A549 (cell line): Measurements from ENCODE around the gene E2F7. TPM values are rescaled to one million over a fixed set of nuclear protein-coding genes. Genes with fewer than 3 reads are reported as not detected.

Source experiments
- ATAC-seq, 2 experiments: fragments of 200-7000 bp in 1 of 2; fragments of >200 bp in 1 of 2; cut with Nextera tagmentation in 1 of 2; cut with Tn5 transposase in 1 of 2; 3 replicates each; pipeline versions ENCODE4 v1.8.0 to v1.9.1; 2018 to 2020; ENCODE audit warnings: mild to moderate bottlenecking in 1 of 2, moderate library complexity in 1 of 2
- CTCF ChIA-PET: fragments of 300-600 bp; sonication (Branson Sonifier 250); formaldehyde crosslinking; extraction: SDS; loops from one replicate; lab custom pipeline; 2021; ENCODE audit warnings: antibody characterized with exemption, inconsistent platforms; lab: Yijun Ruan, JAX
- POLR2A ChIA-PET: fragments of 350-600 bp; formaldehyde crosslinking; extraction: SDS; loops from one replicate; lab custom pipeline; 2021; ENCODE audit warnings: antibody characterized with exemption, inconsistent platforms; lab: Yijun Ruan, JAX
- DNase-seq, 2 experiments: peaks; one replicate each; pipeline versions ENCODE4 v3.0.0 to v3.0.0-alpha.2; 2011 to 2016; ENCODE audit warnings: low read depth in 1 of 2, low spot score in 1 of 2
- FAIRE-seq: peaks from 2 replicates; lab custom pipeline; 2011; peaks lifted over from hg19 to GRCh38; lab: Jason Lieb, UNC
- H3K27ac ChIP-seq, 2 experiments: fragments of >200 bp; sonication (Bioruptor Twin); formaldehyde crosslinking; 3 replicates each; pipeline ENCODE4 v1.5.1; 2016 to 2017
- H3K4me1 ChIP-seq: fragments of >200 bp; sonication (Bioruptor Twin); formaldehyde crosslinking; 3 replicates; pipeline ENCODE4 v1.6.1; 2016
- H3K4me2 ChIP-seq: fragments of >200 bp; sonication (Bioruptor Twin); formaldehyde crosslinking; 3 replicates; pipeline ENCODE4 v1.6.1; 2016
- H3K4me3 ChIP-seq: fragments of >200 bp; sonication (Bioruptor Twin); formaldehyde crosslinking; 3 replicates; pipeline ENCODE4 v1.5.1; 2016
- H3K9me3 ChIP-seq: fragments of >200 bp; sonication (Bioruptor Twin); formaldehyde crosslinking; 3 replicates; pipeline ENCODE4 v1.6.1; 2016
- ATOH8 ChIP-seq: fragments of 250-450 bp; sonication (Bioruptor Pico); IDR thresholded peaks from 2 replicates; pipeline ENCODE4 v1.5.0; 2020; ENCODE audit warnings: low read depth, mild to moderate bottlenecking, moderate library complexity
- BCL3 ChIP-seq: fragments of >200 bp; sonication (Bioruptor Twin); formaldehyde crosslinking; IDR thresholded peaks from 3 replicates; pipeline ENCODE4 v1.6.1; 2016
- BHLHE40 ChIP-seq: IDR thresholded peaks from 2 replicates; pipeline ENCODE4 v1.6.1; 2012; ENCODE audit warnings: low read depth, low read length, inconsistent platforms
- CBX2 ChIP-seq: fragments of 200-600 bp; sonication (generic); IDR thresholded peaks from 2 replicates; pipeline ENCODE4 v1.6.1; 2016; ENCODE audit warnings: low read depth, mild to moderate bottlenecking, borderline replicate concordance
- CHD2 ChIP-seq: fragments of 150-350 bp; IDR thresholded peaks from 2 replicates; pipeline ENCODE4 v1.6.1; 2014; ENCODE audit warnings: low read length; ENCODE audit not compliant: partially characterized antibody
- E2F6 ChIP-seq: IDR thresholded peaks from 2 replicates; pipeline ENCODE4 v1.6.1; 2012; ENCODE audit warnings: low read depth, borderline replicate concordance
- EP300 ChIP-seq, 2 experiments: fragments of >200 bp; sonication (Bioruptor Twin); formaldehyde crosslinking; IDR thresholded peaks; 2 replicates in 1 of 2; 3 replicates in 1 of 2; pipeline ENCODE4 v1.6.1; 2016 to 2017
- ESRRA ChIP-seq: fragments of 150-350 bp; IDR thresholded peaks from 2 replicates; pipeline ENCODE4 v1.6.1; 2014; ENCODE audit warnings: mild to moderate bottlenecking, low read length, borderline replicate concordance
- FOSB ChIP-seq: fragments of 250-450 bp; sonication (Bioruptor Pico); IDR thresholded peaks from 2 replicates; pipeline ENCODE4 v1.5.0; 2020; ENCODE audit warnings: mild to moderate bottlenecking, moderate library complexity
- HDAC2 ChIP-seq: fragments of 200-600 bp; sonication (generic); IDR thresholded peaks from 2 replicates; pipeline ENCODE4 v1.6.1; 2016
- HEYL ChIP-seq: fragments of 250-450 bp; sonication (Bioruptor Pico); IDR thresholded peaks from 2 replicates; pipeline ENCODE4 v1.8.0; 2021; ENCODE audit warnings: mild to moderate bottlenecking, moderate library complexity
- JUN ChIP-seq, 2 experiments: fragments of >200 bp; sonication (Bioruptor Twin); formaldehyde crosslinking; IDR thresholded peaks; 2 replicates in 1 of 2; 3 replicates in 1 of 2; pipeline ENCODE4 v1.6.1; 2016 to 2017
- KDM1A ChIP-seq: fragments of 200-600 bp; sonication (generic); IDR thresholded peaks from 2 replicates; pipeline ENCODE4 v1.6.1; 2016; ENCODE audit warnings: low read depth, mild to moderate bottlenecking
- MAX ChIP-seq: IDR thresholded peaks from 2 replicates; pipeline ENCODE4 v1.6.1; 2012
- NFE2L2 ChIP-seq: fragments of 150-350 bp; conservative IDR thresholded peaks from 2 replicates; pipeline ENCODE4 v1.6.1; 2014; ENCODE audit warnings: low read length
- NPAS2 ChIP-seq: fragments of 250-450 bp; sonication (Bioruptor Pico); IDR thresholded peaks from 2 replicates; pipeline ENCODE4 v1.8.0; 2022; ENCODE audit warnings: mild to moderate bottlenecking, moderate library complexity, borderline replicate concordance
- PBX3 ChIP-seq: IDR thresholded peaks from 2 replicates; pipeline ENCODE4 v1.6.1; 2012
- POLR2A ChIP-seq: IDR thresholded peaks from 2 replicates; pipeline ENCODE4 v1.6.1; 2012; ENCODE audit warnings: mild to moderate bottlenecking, low read length
- RAD21 ChIP-seq, 2 experiments: fragments of >200 bp in 1 of 2; sonication (Bioruptor Twin) in 1 of 2; formaldehyde crosslinking in 1 of 2; IDR thresholded peaks in 1 of 2; conservative IDR thresholded peaks in 1 of 2; 2 replicates in 1 of 2; 3 replicates in 1 of 2; pipeline ENCODE4 v1.6.1; 2012 to 2018; ENCODE audit warnings: inconsistent platforms in 1 of 2
- RARB ChIP-seq: fragments of 250-450 bp; sonication (Bioruptor Pico); IDR thresholded peaks from 2 replicates; pipeline ENCODE4 v1.8.0; 2021; ENCODE audit warnings: mild to moderate bottlenecking, moderate library complexity
- RCOR1 ChIP-seq: fragments of 150-350 bp; IDR thresholded peaks from 2 replicates; pipeline ENCODE4 v1.6.1; 2014; ENCODE audit warnings: antibody characterized with exemption, low read length, low read depth
- REST ChIP-seq: fragments of 200-600 bp; sonication (generic); IDR thresholded peaks from 2 replicates; pipeline ENCODE4 v1.6.1; 2016; ENCODE audit warnings: antibody characterized with exemption, mild to moderate bottlenecking, moderate library complexity
- RFX5 ChIP-seq: fragments of 450-650 bp; IDR thresholded peaks from 2 replicates; pipeline ENCODE4 v1.7.1; 2014; ENCODE audit warnings: antibody characterized with exemption, mild to moderate bottlenecking, moderate library complexity
- RNF2 ChIP-seq: fragments of 200-600 bp; sonication (generic); IDR thresholded peaks from 2 replicates; pipeline ENCODE4 v1.6.1; 2016; ENCODE audit warnings: low read depth, mild to moderate bottlenecking, antibody characterized with exemption, moderate library complexity, borderline replicate concordance
- SMC3 ChIP-seq: fragments of >200 bp; sonication (Bioruptor Twin); formaldehyde crosslinking; IDR thresholded peaks from 3 replicates; pipeline ENCODE4 v1.6.1; 2018; ENCODE audit warnings: inconsistent platforms
- ZC3H11A ChIP-seq: fragments of 450-650 bp; IDR thresholded peaks from 2 replicates; pipeline ENCODE4 v1.6.1; 2014; ENCODE audit warnings: antibody characterized with exemption, mild to moderate bottlenecking
- ZFP36 ChIP-seq: fragments of 450-650 bp; IDR thresholded peaks from 2 replicates; pipeline ENCODE4 v1.6.1; 2014; ENCODE audit warnings: borderline replicate concordance; ENCODE audit not compliant: partially characterized antibody
- ZSCAN20 ChIP-seq: fragments of 250-450 bp; sonication (Bioruptor Pico); IDR thresholded peaks from 2 replicates; pipeline ENCODE4 v1.8.0; 2022; ENCODE audit warnings: mild to moderate bottlenecking, moderate library complexity
- WGBS: methylation state at CpG from one replicate; pipeline ENCODE4 v1.1.6; 2017; ENCODE audit errors: missing lambda C conversion rate; 5-methylcytosine and 5-hydroxymethylcytosine counted together
- polyA plus RNA-seq, 4 experiments: library from polyadenylated mRNA; depleted of rRNA in 3 of 4; stranded (reverse); fragments of >200 nt; fragmentation: RNase III in 1 of 4; extraction: RNeasy Plus Mini Kit Qiagen cat#74134 plus additional on column Dnase treatment in 1 of 4; gene quantifications; 2 replicates in 3 of 4; 3 replicates in 1 of 4; pipeline ENCODE4 v1.2.3, GENCODE V29; 2011 to 2017

Gene E2F7
- polyA plus RNA-seq, 2 of the 4 experiments (the other 2 are of a cell fraction): 5.0 to 12.2 TPM

GRCh38 chr12:77089686-77090220 lies 24.4 kb upstream of the E2F7 start:
- H3K9me3 ChIP-seq: no peaks in the 10 kb centered on the region
- ChIA-PET POLR2A (no interaction called here), CTCF (no interaction called here)
- no peak overlapping the region for H3K27ac ChIP-seq
- no peak for ATAC-seq
- FAIRE-seq: no peak
- no peak for TF ChIP-seq KDM1A
- TF ChIP-seq ZSCAN20 (CRISPR knock-in tag): no peak
- TF ChIP-seq E2F6: no peak
- no peak for TF ChIP-seq CHD2
- TF ChIP-seq JUN (IDR thresholded peaks at IDR 0.05): no peak
- TF ChIP-seq ZC3H11A: no peak
- no peak for TF ChIP-seq EP300 (IDR thresholded peaks at IDR 0.05)
- no peak for TF ChIP-seq RAD21 (conservative IDR thresholded peaks at IDR 0.05 in 1 of 2, IDR thresholded peaks at IDR 0.05 in 1 of 2)
- TF ChIP-seq NPAS2 (CRISPR knock-in tag): no peak
- TF ChIP-seq POLR2A: no peak
- TF ChIP-seq REST: no peak
- no peak for TF ChIP-seq PBX3
- TF ChIP-seq ATOH8 (CRISPR knock-in tag): no peak
- TF ChIP-seq HDAC2: no peak
- no peak overlapping the region for H3K4me2 ChIP-seq
- H3K4me1 ChIP-seq: no peaks in the 10 kb centered on the region
- no peak for DNase-seq
- 0% methylated on average over 1 of the region's 1 CpG for WGBS
- H3K4me3 ChIP-seq: no peak overlapping the region

- CTCF ChIA-PET: no interaction called here
- no peak overlapping the region for H3K4me2 ChIP-seq
Observed at GRCh38 chr12:77087427-77087826, 22.1 kb upstream of the E2F7 start.

More at GRCh38 chr12:77087427-77087826, 22.1 kb upstream of the E2F7 start:
- POLR2A ChIA-PET: no interaction called here
- DNase-seq: no peak
- ATAC-seq: no peak; a peak in 1 of 6 replicates
- TF ChIP-seq KDM1A: no peak
- TF ChIP-seq ESRRA: no peak
- no peak for TF ChIP-seq HEYL (CRISPR knock-in tag)
- TF ChIP-seq BCL3: no peak
- no peak for TF ChIP-seq RCOR1
- no peak for TF ChIP-seq RNF2
- no peak for TF ChIP-seq ATOH8 (CRISPR knock-in tag)
- TF ChIP-seq SMC3: no peak
- TF ChIP-seq NFE2L2: no peak
- TF ChIP-seq CHD2: no peak
- TF ChIP-seq RARB: no peak
- TF ChIP-seq BHLHE40: no peak
- TF ChIP-seq ZFP36: no peak
- TF ChIP-seq MAX: no peak
- TF ChIP-seq FOSB: no peak
- TF ChIP-seq RFX5: no peak
- no peak for TF ChIP-seq E2F6
- no peak for TF ChIP-seq CBX2
- Histone ChIP-seq H3K27ac (no peak overlapping the region), H3K4me1 (no peaks in the 10 kb centered on the region), H3K4me3 (no peak overlapping the region), H3K9me3 (no peaks in the 10 kb centered on the region)
- 27% methylated on average over 4 of the region's 4 CpGs for WGBS
- FAIRE-seq: no peak
